GM19193 (cell line): ENCODE results near the gene LAMA3.

Experiments used
- POLR2A ChIP-seq: IDR thresholded peaks from 4 replicates; pipeline ENCODE4 v1.6.1; 2011; ENCODE audit not compliant: insufficient read depth, insufficient read length; ENCODE audit errors: extremely low read depth

LAMA3 gene

DNA sequence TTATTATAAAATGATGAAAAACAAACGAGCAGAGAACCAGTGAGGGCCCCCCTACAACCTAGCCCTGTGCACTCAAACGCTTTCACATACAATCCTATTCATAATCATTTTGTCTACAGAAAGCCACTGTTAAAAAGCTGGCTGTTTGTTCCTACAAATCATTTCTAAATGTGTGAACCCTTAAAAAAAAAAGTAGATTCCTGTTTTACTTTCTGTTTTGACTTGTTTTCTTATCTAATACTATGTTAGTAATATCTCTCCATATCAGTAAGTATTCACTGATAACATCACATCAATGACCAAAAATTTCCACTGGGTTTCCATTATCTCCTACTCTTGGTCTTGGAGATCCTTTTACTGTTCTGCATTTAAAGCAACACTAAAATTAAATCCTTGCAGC, 196.5 kb downstream of the LAMA3 start:
- TF ChIP-seq POLR2A = no peak

DNA sequence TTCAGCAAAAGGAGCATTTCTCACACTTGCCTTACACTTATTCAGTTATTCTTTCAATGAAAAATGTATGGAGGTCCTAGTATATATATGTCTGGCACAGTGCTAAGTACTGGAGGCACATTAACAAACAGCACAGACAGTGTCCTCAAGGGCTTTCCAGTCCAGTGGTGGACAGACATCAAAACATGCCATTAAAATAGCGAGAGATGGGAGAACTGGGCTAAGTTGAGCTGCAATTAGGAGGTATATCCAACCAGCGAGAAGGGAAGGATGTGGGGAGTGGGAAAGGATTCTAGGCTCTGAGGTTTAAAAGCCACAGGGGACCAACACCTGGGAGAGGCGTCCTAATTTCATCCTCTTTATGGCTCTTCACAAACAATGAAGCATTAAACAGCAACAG, 197.8 kb downstream of the LAMA3 start:
- TF ChIP-seq POLR2A = no peak

- no peak for TF ChIP-seq POLR2A
Observed at GRCh38 chr18:23887493-23887892, 198.2 kb downstream of the LAMA3 start.

GRCh38 chr18:23888881-23889280, 199.6 kb downstream of the LAMA3 start:
- TF ChIP-seq POLR2A = no peak

GRCh38 chr18:23889907-23890306, 200.7 kb downstream of the LAMA3 start:
- TF ChIP-seq POLR2A = no peak

DNA sequence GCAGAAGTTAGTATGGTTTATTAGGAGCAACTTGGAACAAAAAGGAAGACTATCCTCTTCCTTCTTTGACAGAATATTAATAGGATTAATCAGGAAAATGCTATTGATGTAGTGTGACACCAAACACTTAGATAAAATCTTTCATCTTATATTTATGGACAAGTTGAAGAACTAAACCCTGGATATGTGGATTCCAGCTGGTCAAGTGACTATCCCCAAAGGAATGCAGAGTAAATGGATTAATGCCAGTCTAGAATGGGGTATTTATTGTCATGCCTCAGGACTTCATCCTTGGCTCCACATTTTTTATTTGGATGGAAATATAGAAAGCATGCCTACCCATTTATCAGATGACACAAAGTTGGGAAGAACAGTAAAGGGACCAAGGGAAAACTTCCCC, 201.3 kb downstream of the LAMA3 start:
- TF ChIP-seq POLR2A = no peak

- no peak for TF ChIP-seq POLR2A
Observed at GRCh38 chr18:23893653-23894052, 204.4 kb downstream of the LAMA3 start.

DNA sequence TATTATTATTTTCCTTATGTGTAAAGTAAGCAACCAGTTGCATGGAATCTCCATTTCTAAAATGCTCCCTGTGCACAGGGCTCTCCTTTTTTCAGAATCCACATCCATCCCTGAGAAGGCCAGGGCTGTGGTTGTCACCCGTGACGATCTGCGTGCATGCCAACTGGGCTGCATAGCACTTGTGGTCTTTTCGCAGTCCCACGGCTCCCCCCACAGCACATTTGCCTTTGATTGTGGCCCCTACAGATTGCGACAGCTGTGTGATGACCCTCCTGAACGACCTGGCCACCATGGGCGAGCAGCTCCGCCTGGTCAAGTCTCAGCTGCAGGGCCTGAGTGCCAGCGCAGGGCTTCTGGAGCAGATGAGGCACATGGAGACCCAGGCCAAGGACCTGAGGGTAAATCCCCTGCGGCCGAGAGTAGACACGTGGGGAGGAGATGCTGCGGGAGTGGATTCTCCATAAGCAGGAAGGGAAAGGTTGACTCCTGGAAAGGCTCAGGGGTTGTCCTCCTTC, 205.5 kb downstream of the LAMA3 start:
- TF ChIP-seq POLR2A = no peak

DNA sequence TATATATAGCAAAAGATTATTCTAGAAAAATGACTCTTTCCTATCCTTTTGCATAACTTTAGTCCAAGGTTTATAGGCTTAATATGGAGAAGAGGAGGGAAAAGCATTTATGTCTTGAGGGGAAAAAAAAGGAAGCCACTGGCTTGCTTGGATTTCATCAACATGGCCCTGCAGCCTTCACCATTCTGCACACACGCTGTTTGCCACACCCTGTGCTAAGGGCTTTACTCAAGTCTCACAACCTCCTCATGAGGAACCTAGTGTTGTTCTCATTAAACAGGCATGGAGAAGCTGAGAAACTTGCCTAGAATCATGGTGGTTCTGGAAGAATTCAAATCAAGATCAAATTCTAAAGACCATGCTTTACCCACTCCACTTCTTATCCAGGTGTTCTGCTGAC, 208.0 kb downstream of the LAMA3 start:
- TF ChIP-seq POLR2A = no peak

DNA sequence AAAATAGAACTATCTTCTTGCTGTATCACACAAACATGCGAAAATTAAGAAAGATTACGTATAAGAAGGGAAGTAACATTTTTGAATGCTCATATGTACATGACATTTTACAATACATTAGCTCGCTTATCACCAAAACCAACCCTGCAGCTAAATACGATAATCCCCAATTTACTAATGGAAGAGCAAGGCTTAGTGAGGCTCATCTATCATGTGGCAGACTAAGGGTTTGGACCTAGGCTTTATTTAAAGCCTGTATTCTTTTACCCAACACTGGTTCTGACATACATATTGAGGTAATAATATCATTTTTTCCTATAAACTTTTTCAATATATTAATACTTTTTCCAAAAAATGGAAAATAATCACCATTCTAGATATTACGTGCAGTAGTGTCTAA, 208.5 kb downstream of the LAMA3 start:
- TF ChIP-seq POLR2A = no peak

DNA sequence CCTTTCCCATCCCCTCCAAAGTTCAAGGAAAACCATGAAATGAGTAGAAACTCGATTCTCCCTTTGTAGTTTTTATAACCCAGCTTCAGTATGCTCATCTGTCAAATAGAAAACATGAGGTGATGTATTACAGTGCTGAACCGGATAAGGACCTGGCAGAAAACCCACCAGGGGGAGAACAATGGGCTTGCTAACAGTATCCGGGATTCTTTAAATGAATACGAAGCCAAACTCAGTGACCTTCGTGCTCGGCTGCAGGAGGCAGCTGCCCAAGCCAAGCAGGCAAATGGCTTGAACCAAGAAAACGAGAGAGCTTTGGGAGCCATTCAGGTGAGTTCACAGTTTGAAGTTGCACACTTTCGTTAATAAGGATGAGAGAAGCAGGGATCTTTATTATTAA, 211.7 kb downstream of the LAMA3 start:
- no peak for TF ChIP-seq POLR2A

DNA sequence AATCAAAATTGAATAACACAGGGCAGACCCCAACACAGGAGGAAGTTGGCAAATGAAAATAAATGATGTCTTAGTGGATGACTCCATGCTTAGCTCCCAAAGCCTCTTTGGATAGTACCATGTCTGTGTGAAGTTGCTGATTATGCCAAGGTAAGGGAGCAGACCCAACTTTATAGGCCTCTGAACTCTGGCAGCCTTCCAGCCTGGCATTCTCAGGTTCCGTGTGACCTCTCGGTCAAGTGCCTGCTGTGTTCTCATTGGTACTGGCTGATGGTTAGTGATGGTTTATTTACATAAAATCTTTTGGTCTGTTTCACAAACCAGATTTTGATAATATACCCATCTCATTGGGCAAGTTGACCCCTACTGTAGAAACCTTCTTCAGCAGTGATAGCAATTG, 213.1 kb downstream of the LAMA3 start:
- TF ChIP-seq POLR2A = no peak

DNA sequence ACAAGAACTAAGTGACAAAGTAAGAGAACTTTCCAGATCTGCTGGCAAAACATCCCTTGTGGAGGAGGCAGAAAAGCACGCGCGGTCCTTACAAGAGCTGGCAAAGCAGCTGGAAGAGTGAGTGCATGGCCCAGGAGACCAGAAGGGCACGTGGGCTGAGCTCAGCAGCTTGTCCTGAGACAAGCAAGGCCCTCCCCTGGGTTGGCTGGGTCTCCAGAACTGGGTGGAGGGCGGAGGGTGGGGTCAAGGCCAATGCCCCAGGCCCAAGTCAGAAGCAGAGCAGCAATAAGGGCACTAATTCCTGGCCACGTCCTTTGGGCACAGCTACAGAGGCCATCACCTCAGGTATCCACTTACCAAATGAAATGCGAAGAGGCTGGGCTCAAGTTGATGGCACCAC, 214.7 kb downstream of the LAMA3 start:
- no peak for TF ChIP-seq POLR2A

DNA sequence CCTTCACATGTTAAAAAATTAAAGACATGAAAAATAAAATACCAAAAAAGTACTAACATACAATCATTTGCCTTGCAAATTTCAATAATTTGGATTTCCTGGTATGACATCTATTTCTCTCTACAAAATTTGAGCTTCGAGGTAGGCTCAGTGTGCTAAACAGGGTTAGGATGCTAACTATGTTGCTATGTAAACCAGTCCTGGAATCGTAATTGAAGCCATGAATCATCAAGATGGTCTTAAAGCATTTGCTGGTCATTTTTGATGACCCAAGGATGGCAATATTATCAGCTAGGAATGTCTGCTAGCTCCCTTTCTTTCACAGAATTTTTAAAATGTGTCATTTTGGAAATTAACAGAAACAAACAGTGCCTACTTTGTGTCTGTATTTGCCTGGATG, 217.4 kb downstream of the LAMA3 start:
- no peak for TF ChIP-seq POLR2A

DNA sequence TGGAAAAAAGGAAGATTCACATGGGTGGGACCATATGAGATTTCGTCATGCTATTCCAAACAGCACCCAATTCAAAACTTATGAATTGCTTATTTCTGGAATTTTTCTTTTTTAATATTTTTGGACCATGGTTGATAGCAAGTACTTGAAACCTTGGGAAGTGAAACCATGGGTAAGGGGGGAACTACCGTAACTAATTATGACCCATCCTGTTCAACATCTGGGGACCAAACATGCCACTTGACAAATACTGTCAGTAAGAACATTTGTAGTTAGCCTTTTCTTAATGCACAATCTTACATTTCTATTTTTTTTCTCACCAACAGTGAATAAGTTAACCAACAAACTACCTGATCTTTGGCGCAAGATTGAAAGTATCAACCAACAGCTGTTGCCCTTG, 219.6 kb downstream of the LAMA3 start:
- TF ChIP-seq POLR2A = no peak

DNA sequence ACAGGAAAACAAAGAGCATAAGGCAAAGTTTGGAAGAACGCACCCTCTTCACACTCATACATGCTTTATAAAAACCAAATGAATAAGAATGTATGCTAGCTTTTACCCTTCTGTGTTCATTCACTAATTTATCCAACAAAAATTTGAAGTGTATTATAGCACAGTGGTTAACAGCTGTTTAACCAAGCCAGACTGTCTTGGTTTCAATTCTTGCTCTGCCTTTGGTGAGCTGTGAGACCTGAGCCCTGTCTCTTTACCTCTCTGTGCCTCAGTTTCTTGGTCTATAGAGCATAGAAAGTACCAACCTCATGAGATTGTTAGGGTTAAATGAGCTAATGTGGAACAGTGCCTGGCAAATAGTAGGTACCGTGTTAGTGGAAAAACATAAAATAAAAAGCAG, 220.8 kb downstream of the LAMA3 start:
- TF ChIP-seq POLR2A = no peak

GRCh38 chr18:23912356-23912755, 223.1 kb downstream of the LAMA3 start:
- no peak for TF ChIP-seq POLR2A
